ENCODE measurements around the gene TPD52L1.

DNA sequence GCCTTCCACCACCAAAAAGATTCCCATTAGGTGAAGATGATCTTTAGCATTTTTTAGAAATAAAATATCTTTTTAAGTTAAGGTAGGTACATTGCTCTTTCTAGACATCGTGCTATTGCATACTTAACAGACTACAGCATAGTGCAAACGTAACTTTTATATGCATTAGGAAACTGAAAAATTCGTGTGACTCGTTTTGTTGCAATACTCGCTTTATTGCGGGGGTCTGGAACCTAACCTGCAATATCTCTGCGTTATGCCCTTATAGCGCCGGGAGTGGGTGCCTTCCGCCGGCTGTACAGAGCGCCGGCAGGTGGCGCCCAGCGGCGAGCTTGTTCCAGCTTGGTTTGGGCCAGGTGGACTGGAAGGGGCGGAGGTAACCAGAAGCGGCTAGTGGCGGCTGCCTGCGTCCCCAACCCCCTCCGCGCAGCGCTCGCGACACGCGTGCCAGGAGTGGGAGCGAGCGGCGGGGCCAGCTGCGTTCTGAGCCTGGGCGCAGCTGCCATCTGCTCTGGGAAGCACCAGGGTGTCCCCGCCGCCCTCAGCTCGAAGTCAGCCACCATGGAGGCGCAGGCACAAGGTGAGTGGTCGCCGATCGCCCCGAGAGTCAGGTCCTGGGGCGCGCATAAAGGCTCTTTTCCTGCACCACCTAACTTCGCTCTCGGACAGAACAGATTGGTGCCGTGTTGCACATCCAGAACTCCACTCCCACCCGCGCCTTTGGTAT, at the start of gene TPD52L1:
- TF ChIP-seq, protein P1, sequence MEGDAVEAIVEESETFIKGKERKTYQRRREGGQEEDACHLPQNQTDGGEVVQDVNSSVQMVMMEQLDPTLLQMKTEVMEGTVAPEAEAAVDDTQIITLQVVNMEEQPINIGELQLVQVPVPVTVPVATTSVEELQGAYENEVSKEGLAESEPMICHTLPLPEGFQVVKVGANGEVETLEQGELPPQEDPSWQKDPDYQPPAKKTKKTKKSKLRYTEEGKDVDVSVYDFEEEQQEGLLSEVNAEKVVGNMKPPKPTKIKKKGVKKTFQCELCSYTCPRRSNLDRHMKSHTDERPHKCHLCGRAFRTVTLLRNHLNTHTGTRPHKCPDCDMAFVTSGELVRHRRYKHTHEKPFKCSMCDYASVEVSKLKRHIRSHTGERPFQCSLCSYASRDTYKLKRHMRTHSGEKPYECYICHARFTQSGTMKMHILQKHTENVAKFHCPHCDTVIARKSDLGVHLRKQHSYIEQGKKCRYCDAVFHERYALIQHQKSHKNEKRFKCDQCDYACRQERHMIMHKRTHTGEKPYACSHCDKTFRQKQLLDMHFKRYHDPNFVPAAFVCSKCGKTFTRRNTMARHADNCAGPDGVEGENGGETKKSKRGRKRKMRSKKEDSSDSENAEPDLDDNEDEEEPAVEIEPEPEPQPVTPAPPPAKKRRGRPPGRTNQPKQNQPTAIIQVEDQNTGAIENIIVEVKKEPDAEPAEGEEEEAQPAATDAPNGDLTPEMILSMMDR (IDR thresholded peaks at IDR 0.05; ENCODE audit: low read depth, low read length, poor library complexity, severe bottlenecking), result peak; percentile 61
- no peak for TF ChIP-seq EZH2phosphoT487 (IDR thresholded peaks at IDR 0.05; ENCODE audit: borderline replicate concordance, low read length)
